ENCODE data around the gene IL5RA.

IL5RA gene

GRCh38 chr3:3107181-3107580, 3.0 kb downstream of the IL5RA start (continued):
- no peak for TF ChIP-seq GLIS3 (CRISPR knock-in tag; IDR thresholded peaks at IDR 0.05)

- ATAC-seq: no peak
Observed at GRCh38 chr3:3105815-3106214, 4.4 kb downstream of the IL5RA start.

GRCh38 chr3:3105246-3105645, 4.9 kb downstream of the IL5RA start:
- no peak for ATAC-seq
- no peak for TF ChIP-seq ZNF8 (CRISPR knock-in tag; IDR thresholded peaks at IDR 0.05)
- no peak for TF ChIP-seq TCF4 (CRISPR knock-in tag; IDR thresholded peaks at IDR 0.05; ENCODE audit: borderline replicate concordance)
- no peak for TF ChIP-seq CREB5 (CRISPR knock-in tag; IDR thresholded peaks at IDR 0.05; ENCODE audit: low read depth)
- TF ChIP-seq ARNTL (CRISPR knock-in tag; IDR thresholded peaks at IDR 0.05; ENCODE audit: borderline replicate concordance, low read depth): no peak
- TF ChIP-seq ZC3H10 (CRISPR knock-in tag; IDR thresholded peaks at IDR 0.05): no peak

More at GRCh38 chr3:3105815-3106214, 4.4 kb downstream of the IL5RA start:
- TF ChIP-seq RARB (CRISPR knock-in tag; IDR thresholded peaks at IDR 0.05) (no peak), GLIS3 (CRISPR knock-in tag; IDR thresholded peaks at IDR 0.05) (no peak), TOX (CRISPR knock-in tag; IDR thresholded peaks at IDR 0.05; ENCODE audit: borderline replicate concordance) (no peak), ESRRG (CRISPR knock-in tag; IDR thresholded peaks at IDR 0.05) (no peak), ZFP3 (CRISPR knock-in tag; IDR thresholded peaks at IDR 0.05) (no peak), TCF4 (CRISPR knock-in tag; IDR thresholded peaks at IDR 0.05; ENCODE audit: borderline replicate concordance) (no peak), ZNF8 (CRISPR knock-in tag; IDR thresholded peaks at IDR 0.05) (no peak)

GRCh38 chr3:3102751-3103150, 7.4 kb downstream of the IL5RA start:
- TF ChIP-seq PATZ1 (CRISPR knock-in tag; IDR thresholded peaks at IDR 0.05; ENCODE audit: borderline replicate concordance): no peak
- TF ChIP-seq ZC3H10 (CRISPR knock-in tag; IDR thresholded peaks at IDR 0.05): no peak
- TF ChIP-seq ZNF565 (CRISPR knock-in tag; conservative IDR thresholded peaks at IDR 0.05; ENCODE audit: low read depth): no peak
- ATAC-seq: no peak

GRCh38 chr3:3101660-3102458, 8.3 kb downstream of the IL5RA start:
- ATAC-seq: no peak
- TF ChIP-seq ZNF8 (CRISPR knock-in tag; IDR thresholded peaks at IDR 0.05) (no peak), ISL1 (CRISPR knock-in tag; IDR thresholded peaks at IDR 0.05) (no peak), PATZ1 (CRISPR knock-in tag; IDR thresholded peaks at IDR 0.05; ENCODE audit: borderline replicate concordance) (no peak), GLIS3 (CRISPR knock-in tag; IDR thresholded peaks at IDR 0.05) (no peak)

- ATAC-seq: no peak
Observed at GRCh38 chr3:3097958-3098357, 12.2 kb downstream of the IL5RA start.

More at GRCh38 chr3:3097958-3098357, 12.2 kb downstream of the IL5RA start:
- TF ChIP-seq RARB (CRISPR knock-in tag; IDR thresholded peaks at IDR 0.05) (no peak), ISL1 (CRISPR knock-in tag; IDR thresholded peaks at IDR 0.05) (no peak), TCF4 (CRISPR knock-in tag; IDR thresholded peaks at IDR 0.05; ENCODE audit: borderline replicate concordance) (no peak), CSRNP3 (CRISPR knock-in tag; IDR thresholded peaks at IDR 0.05) (no peak), ZNF565 (CRISPR knock-in tag; conservative IDR thresholded peaks at IDR 0.05; ENCODE audit: low read depth) (no peak), SNAI2 (CRISPR knock-in tag; IDR thresholded peaks at IDR 0.05) (no peak), PATZ1 (CRISPR knock-in tag; IDR thresholded peaks at IDR 0.05; ENCODE audit: borderline replicate concordance) (no peak), ARNTL (CRISPR knock-in tag; IDR thresholded peaks at IDR 0.05; ENCODE audit: borderline replicate concordance, low read depth) (no peak), TOX (CRISPR knock-in tag; IDR thresholded peaks at IDR 0.05; ENCODE audit: borderline replicate concordance) (no peak), ESRRG (CRISPR knock-in tag; IDR thresholded peaks at IDR 0.05) (no peak), ZFP3 (CRISPR knock-in tag; IDR thresholded peaks at IDR 0.05) (no peak), CSDC2 (CRISPR knock-in tag; IDR thresholded peaks at IDR 0.05) (no peak), GLIS3 (CRISPR knock-in tag; IDR thresholded peaks at IDR 0.05) (no peak), POU6F1 (CRISPR knock-in tag; IDR thresholded peaks at IDR 0.05; ENCODE audit: borderline replicate concordance, low read depth) (no peak), ZC3H10 (CRISPR knock-in tag; IDR thresholded peaks at IDR 0.05) (no peak)

Data from SK-N-SH treated with all-trans-retinoic acid at 6 μM for 48 hours (cell line).